GM11168 (cell line): Measurements from ENCODE around the gene CHMP6.

Experiments
- in situ Hi-C: fragments of 300-500 bp; cut with MboI; formaldehyde crosslinking; loops from one replicate; pipeline ENCODE4 v1.12.0; 2022; ENCODE audit warnings: low sequenced_read_pairs; ENCODE audit not compliant: unreplicated experiment

CHMP6 gene

DNA sequence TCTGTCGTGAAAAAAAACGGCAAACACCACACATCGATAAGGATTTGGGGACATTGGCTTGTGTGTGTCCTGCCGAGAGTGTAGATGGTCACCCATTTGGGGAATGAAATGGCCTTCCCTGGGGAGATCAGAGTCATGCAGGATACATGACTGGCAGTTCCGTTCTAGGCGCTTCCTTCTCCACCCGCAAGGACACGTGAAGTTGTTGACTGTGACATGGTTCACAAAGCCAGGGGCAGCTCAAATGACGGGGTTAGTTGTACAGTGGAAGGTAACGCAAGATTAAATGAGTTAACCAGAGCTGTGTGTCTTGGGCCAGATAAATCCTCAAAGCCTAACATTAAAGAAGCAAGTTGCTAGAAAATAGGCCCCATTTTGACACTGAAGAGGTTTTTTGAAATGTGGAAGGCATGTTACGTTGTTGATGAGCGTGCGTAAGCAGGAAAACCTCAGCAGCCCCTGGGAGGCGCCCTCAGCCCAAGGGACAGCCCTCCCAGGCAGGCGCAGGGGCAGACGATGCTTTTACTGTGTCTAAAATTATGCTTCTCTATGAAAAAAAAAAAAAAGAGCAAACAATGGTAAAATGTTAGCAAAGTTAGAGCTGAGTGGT, 35.9 kb upstream of the CHMP6 start:
- in situ Hi-C loops = no loop called here

DNA sequence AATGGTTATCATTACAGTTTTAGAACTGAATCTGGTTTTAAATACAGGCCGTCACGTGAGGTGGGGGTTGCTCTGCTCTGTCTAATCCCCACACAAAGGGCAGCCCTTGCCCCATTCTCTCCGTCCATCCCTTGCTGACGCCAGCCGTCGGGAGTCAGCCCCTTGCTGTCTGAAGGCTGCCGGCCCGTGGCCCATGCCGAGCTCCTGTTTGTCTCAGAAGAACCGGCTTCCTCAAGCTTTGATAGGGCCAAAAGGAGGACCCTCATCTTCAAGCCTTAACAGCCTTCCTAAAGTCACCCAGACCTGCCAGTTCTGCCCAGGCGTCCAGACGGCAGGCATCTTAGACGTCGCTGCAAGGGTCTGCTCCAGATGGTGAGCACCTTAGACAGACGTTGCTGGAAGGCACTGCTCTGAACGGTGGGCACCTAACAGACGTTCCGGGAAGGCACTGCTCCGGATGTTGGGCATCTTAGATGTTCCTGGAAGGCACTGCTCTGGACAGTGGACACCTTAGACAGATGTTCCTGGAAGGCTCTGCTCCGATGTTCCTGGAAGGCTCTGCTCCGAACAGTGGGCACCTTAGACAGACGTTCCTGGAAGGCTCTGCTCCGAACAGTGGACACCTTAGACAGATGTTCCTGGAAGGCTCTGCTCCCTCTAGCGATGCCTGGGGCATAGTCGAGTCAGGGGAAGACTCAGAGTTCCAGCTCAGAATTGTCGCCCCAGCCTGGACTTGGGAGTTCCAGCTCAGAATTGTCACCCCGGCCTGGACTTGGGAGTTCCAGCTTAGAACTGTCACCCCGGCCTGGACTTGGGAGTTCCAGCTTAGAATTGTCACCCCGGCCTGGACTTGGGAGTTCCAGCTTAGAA, 35.1 kb upstream of the CHMP6 start:
- in situ Hi-C loops = no loop called here

DNA sequence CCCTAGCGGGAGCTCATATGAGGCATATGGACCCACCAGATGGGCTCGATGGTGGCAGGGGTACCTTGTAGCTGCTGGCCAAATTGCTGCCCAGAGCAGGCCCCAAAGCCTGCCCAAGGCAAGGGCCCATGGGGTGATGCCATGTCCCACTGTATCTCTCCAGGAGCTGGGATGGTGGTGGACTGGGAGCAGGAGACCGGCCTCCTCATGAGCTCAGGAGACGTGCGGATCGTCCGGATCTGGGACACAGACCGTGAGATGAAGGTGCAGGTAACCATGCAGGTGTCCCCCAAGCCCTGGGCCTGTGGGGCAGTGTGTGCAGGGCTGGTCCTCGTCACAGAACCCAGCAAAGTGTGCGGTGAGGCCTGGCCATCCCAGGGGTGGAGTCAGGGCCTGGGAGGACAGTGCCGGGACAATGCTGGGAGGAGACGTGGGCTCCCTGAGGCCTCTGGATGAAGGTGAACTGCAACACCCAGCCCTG, 34.1 kb upstream of the CHMP6 start:
- in situ Hi-C loops = no loop called here

DNA sequence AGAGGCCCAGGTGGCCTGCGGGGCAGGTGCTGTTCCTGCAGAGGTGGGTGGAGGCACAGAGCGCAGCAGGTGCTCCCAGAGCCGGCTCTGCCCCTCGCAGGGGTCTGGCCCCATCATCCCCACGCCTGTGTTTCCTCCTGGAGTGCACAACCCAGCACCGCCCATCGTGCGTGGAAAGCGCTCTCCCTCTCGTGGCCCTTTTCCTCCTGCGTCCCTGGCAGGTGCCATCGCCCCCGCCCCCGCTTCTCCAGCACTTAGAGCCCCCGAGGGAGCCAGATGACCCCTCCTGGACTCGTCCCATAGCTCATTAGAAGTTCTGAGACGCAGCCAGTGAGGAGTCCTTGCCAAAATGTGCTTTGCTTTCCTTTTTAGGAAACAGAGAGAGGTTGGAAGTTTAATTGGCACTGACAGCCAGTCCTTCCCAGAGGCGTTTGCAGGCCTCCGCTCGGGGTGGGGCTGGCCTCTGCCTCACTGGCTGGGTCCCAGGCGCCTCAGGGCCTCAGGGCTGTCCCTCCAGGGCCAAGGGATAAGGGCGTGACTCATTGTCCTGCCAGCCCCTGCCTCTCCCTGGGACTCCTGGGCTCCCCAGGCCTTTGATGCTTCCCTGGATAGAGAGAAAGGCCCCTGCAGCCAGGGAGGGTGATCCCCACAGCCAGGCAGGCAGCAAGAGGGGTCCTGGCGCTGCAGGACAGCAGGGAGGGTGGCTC, 32.2 kb upstream of the CHMP6 start:
- in situ Hi-C loops = no loop called here

DNA sequence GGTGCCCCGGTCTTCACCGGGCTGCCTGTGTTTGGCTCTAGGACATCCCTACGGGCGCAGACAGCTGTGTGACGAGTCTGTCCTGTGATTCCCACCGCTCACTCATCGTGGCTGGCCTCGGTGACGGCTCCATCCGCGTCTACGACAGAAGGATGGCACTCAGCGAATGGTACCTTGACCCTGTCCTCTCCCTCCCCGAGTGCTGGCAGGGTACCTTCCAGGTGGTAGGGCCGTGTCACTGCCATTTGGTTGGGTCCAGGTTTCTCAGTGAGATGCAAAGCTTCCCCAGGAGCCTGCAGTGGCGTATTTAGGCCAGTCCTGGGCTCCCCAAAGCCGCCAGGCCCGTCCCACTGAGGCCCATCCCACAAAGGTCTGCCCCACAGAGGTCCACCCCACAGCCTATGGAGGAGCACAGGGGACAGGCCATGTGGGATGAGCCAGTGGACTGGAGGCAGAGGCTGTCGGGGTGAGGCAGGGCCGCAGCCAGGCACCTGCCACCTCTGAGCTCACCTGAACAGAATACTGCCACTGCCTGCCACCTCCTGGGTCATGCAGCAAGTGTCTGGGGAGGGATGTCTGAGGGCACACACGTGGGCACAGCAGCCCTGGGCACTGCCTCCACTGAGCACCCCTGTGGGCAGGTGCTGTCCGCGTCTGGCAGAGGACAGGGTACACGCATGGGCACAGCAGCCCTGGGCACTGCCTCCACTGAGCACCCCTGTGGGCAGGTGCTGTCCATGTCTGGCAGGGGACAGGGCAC, 31.4 kb upstream of the CHMP6 start:
- in situ Hi-C loops = no loop called here

DNA sequence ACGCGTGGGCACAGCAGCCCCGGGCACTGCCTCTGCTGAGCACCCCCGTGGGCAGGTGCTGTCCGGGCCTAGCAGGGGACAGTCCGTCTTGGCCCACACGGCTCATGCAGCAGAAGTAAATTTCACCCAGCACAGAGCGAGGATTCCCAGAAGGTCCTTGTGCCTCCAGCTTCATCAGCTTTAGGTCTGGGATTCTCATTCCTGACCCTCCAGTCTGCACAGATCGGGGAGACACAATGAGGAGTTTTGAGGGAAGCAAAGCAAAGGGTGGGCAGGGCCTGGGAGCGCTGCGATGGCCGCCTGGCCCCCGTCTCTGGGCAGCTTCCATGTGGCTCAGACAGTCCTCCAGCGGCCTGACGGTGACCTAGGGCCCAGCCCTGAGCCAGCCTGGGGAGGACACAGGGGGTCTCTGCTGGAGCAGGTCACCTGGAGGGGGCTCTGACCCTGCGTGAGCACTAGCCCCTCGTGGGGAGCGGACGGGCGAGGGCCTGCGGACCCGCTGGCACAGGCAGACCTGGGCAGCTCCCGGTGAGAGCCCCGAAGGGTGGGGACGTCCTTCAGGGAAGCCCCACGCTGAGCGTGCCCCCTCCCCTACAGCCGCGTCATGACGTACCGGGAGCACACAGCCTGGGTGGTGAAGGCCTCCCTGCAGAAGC, 30.7 kb upstream of the CHMP6 start:
- in situ Hi-C loops = no loop called here

DNA sequence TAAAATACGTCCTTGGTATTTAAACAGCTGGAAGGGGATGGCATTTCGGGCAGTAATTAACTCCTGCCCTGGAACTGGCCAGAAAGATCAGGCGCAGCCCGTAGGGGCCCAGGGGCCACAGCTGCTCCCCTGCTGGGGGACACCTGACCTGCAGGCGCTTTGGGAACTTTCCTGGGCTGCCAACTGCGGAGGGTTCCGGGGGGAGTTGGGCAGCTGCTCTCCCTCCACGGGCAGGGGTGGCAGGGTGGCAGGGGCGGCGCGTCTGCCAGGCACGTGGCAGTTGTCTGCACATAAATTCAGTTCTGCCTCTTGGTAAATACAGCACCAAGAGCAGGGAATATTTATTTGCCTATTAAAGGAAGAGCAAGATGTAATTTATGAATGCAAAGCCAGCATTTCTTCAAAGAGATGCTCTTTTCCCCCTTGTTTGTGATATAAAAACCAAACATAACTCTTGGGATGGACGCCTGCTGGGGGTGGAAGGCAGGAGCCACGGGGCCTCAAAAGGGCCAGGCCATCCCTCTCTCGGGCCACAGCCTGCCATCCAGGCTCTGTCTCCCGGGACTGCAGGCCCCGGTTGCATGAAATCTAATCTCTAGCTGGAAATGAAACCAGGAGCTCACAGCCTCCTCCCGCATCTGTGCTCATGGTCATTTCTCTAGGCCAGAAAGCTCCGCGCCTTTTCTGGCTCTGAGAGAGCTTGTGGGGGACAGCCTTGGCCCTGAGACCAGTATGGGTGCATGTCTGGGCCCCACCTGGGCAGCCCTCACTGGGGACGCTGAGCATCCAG, 29.9 kb upstream of the CHMP6 start:
- in situ Hi-C loops = no loop called here

DNA sequence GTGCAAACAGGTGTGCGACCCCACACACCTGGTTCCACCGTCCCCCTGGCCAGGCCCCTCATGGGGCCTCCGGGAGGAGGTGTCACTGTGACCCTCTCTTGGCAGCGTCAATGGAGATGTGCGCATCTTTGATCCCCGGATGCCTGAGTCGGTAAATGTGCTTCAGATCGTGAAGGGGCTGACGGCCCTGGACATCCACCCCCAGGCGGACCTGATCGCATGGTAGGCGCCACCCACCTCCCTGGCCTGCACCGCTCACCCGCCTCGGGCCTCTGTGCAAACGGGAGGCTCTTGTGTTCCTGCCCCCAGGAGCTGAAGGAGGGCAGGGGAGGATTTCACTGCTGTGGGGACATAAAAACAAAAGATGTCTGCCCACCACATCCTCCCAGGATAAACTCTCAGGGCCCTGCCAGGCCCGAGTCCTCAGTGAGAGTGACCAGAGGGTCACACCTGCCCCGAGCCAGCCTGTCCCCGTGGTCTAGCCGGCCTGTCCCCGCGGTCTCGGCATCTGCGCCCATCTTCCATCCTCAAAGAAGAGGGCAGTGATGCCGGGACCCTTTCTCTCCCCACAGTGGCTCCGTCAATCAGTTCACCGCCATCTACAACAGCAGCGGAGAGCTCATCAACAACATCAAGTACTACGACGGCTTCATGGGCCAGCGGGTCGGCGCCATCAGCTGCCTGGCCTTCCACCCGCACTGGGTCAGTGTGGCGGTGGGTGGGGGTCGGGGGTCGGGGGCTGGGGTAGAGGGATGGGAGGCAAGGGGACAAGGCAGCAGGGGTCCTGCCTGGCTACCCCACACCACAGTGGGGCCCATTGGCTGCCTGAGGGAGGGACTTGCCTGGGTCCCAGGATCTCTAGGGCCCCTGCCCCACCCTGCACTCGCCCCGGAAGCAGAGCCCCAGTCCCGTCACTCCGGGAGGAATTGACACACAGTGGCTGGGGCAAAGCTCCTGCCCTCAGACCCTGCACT, 29.0 kb upstream of the CHMP6 start:
- in situ Hi-C loops = no loop called here

DNA sequence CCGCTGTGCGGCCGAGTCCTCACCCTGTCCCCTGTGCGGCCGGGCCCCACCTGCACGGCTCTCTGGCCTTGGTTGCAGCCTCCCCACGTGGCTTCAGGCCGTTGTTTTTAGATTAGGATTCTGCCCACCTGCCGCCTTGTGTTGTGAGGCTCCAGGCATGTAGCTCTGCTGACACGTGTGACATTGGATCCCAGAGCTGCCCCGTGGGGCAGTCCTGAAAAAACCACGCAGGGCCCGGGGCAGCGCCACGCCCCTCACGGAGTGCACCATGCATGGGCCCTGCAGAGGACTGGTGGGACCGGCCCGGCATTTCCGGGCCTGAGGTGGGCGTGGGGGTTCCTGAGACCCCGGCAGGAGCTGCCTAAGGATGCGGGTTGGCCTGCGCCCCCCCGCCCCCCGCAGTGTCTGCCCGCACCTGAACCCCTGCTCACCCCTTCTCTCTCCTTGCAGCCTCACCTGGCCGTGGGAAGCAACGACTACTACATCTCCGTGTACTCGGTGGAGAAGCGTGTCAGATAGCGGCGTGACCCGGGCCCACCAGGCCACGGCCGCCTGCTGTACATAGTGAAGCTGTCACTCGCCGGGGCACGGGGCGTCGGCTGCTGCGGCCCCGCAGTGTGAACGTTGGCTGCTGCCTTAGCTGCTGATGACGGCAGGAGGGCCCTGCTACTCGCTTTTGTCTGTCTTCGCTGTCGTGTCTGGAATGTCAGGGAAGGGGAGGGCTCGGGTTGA, 27.7 kb upstream of the CHMP6 start:
- in situ Hi-C loops = no loop called here

DNA sequence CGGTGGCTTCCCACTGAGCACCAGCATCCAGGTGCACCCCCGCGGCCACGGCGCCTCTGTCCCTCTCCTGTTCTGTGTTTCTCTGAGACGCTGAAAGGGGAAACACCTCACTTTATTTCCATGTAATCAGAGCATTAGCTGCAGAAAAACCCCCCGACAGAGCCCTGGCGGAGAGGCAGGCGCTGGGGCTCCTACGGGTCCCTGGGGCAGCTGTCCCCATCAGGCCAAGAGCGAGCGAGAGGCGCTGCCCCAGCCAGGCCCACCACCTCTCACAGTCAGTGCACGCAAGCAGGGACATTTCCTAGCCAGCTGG, 27.1 kb upstream of the CHMP6 start:
- in situ Hi-C loops = no loop called here

DNA sequence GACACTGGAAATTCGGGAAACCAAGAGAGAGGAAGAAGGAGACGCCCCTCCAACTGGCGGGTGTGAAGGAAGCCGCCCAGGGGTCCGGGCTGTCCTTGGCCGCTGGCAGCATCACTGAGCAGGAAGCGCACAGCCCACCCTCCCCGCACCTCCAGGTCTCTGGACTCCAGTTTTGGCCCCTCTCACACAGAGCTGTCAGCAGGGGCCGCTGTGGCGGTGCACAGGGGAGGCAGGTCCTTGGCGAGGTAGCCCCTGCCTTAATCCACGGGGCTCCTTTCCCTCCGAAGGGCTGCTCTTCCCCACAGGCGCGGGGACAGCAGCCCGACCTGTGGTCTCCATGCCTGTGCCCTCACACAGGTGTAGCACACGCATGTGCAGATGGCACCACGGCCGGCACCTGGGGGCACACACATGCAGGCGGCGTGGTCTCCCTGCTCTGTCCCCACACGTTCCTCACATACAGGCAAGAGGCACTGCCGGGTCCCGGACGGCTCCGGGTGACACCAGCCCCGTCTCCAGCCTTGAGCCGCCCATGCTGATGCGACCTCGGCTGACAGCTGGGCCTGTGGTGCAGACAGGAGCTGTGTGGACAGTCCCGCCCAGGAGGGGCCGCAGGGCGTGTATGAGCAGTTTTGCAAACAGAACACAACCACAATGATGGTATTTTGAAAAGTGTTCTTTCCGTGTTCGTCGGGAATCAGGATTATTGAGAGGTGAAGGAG, 26.6 kb upstream of the CHMP6 start:
- in situ Hi-C loops = no loop called here

DNA sequence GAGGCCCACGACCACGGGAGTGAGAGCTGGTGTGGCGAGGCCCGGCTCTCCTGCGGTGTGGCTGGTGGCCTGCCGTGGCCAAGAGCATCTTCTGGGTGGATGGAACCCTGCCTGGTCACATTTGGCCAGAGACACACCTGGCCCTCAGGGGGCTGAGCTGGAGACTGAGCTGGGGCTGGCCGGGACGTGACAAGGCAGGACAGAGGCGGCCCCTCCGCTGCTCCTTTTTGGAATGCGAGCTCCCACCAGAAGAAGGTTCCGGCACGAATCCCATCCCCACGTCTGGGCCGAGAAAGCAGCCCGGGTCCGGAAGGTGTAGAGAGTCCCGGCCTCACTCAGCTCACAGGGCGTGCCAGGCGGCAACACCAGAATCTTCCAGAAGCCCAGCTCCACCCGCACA, 26.0 kb upstream of the CHMP6 start:
- in situ Hi-C loops = no loop called here

DNA sequence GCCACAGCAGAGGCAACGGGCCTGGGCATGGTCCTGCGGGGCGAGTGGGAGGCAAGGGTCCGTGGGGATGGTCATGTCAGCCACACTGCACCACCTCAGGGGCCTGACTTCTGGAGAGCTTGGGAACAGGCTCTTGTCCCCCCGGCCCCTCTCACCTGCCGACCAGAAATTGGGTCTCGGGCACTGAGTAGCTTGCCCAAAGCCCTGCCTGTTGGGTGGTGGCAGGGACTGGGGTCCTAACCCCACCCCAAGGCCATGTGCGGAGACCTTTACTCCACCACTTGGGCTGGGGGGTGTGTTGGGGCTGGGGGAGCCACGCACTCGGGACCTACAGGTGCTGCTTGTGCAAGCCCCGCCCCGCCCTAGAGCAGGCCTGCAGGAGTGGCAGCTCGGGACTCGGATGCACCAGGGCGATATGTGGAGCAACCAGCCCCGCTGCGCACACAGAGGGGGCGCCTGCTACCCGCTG, 24.2 kb upstream of the CHMP6 start:
- in situ Hi-C loops = no loop called here

DNA sequence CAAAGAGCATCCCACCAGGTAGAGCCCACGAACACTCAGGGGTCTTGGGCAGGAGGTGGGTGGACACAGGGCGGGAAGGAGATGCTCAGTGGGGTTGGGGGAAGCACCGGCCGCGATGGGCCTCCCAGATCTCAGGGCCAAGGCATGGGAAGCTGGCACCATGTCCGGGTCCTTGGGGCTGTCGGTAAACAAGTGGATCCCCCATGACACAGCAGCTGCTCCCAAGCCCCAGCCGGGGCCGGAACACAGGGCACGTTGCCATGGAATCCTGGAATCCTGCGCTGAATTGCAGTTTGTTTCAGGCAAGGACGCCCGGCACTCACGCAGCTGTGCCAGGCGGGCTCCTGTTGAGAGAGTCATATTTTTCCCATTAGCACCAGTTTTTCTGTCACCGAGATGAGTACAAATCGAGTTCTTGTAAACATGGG, 23.0 kb upstream of the CHMP6 start:
- in situ Hi-C loops = no loop called here

DNA sequence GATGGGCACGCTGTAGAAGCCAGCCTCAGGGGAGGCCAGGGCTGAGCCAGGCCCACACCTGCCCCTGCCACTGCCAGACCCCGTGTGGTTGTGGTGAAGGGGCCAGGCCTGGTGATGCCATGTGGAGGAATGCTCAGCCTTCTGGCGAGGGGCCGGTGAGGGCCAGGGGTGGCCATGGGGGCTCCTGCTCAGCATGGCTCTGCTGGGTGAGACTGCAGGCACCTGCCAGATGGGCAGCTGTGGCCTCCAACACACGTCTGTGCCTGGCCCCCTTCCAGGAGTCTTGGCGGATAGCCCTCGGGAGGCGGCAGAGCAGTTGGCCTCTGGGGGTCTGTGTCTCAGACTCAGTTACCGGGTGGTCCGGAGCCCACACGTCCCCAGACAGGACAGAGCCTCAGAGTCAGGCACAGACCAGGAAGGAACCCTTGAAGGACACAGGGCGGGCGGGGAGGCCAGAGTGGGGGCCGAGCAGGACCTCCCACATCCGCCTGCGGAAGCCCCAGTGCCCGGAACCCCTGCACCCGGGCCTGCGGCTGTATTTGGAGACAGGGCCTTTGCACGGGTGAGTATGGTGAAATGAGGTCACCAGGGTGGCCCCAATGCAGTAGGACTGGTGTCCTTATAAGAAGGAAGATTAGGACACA, 22.5 kb upstream of the CHMP6 start:
- in situ Hi-C loops = no loop called here

DNA sequence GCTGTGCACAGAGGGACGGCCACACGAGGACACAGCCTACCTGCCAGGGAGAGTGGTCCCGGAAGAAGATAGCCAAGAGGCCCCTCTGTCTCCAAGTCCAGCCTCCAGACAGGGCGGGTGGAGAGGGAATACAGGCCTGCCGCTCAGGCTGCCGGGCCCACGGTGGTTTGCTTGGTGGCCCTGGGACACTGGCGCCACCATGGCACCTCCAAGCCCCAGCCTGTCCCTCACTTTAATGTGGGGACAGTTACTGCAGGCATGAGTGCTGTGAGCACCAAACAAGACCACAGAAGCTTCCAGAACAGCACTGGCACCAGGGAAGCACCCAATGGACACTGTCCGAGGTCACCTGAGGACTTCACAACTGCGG, 22.0 kb upstream of the CHMP6 start:
- in situ Hi-C loops = loop anchor here (10.0 kb wide), 1 partner anchor 535 kb away; no protein-coding TSS in a partner anchor
